ENCODE measurements around the gene SCAANT1.
A peak's percentile ranks its signal among the peaks of the same experiment; 100 is the strongest.

SCAANT1 gene

GRCh38 chr3:63864008-63864964 lies 47.9 kb downstream of the SCAANT1 start:
- peak; percentile 55 to 72 for DNase-seq
- Histone ChIP-seq H3K4me3 (peak overlapping the region; percentile 98 to 99), H3K27me3 (no peaks in the 10 kb centered on the region), H3K36me3 (no peaks in the 10 kb centered on the region), H3K4me1 (peaks cover 0 to 20% (median 12%) of the 10 kb centered on the region in 4 donors), H3K27ac (peak overlapping the region; percentile 94 to 95), H3K9me3 (no peaks in the 10 kb centered on the region)
- intact Hi-C loops (cut with DNase I; ENCODE audit: low total_unique reads) = loop anchor here (5.0 kb wide), 1 partner anchor 48 kb away; the partner anchor contains the start of gene SCAANT1
- TF ChIP-seq CTCF (IDR thresholded peaks at IDR 0.05) = no peak

GRCh38 chr3:63863150-63864007 lies 48.8 kb downstream of the SCAANT1 start, which contains the start of the genes ATXN7 and THOC7:
TSS of gene ATXN7 (plus strand) at chr3:63863867. CDS start at chr3:63912599, 48,732 bp downstream.
TSS of gene THOC7 (minus strand) at chr3:63863805. CDS start at chr3:63863790, 15 bp downstream.
- no peaks in the 10 kb centered on the region for H3K9me3 ChIP-seq
- DNase-seq = peak; percentile 51 to 83
- TF ChIP-seq CTCF (IDR thresholded peaks at IDR 0.05) = no peak
- H3K27me3 ChIP-seq = no peaks in the 10 kb centered on the region
- H3K36me3 ChIP-seq = no peaks in the 10 kb centered on the region
- intact Hi-C loops (cut with DNase I; ENCODE audit: low total_unique reads) = loop anchor here (5.0 kb wide), 1 partner anchor 49 kb away; the partner anchor contains the start of gene SCAANT1
- peak within 1 kb of the TSS; percentile 98 to 99 for H3K4me3 ChIP-seq
- H3K27ac ChIP-seq = peak within 1 kb of the TSS; percentile 94 to 95
- peaks cover 0 to 19% (median 12%) of the 10 kb centered on the region in 4 donors for H3K4me1 ChIP-seq

GRCh38 chr3:63862804-63863149 lies 49.4 kb downstream of the SCAANT1 start:
- Histone ChIP-seq H3K27me3 (no peaks in the 10 kb centered on the region), H3K27ac (peak overlapping the region; percentile 93 to 95), H3K4me3 (peak overlapping the region; percentile 98 to 99), H3K9me3 (no peaks in the 10 kb centered on the region), H3K36me3 (no peaks in the 10 kb centered on the region), H3K4me1 (peaks cover 0 to 19% (median 12%) of the 10 kb centered on the region in 4 donors)
- no peak for DNase-seq
- no peak for TF ChIP-seq CTCF (IDR thresholded peaks at IDR 0.05)
- intact Hi-C loops (cut with DNase I; ENCODE audit: low total_unique reads) = loop anchor here (5.0 kb wide), 1 partner anchor 50 kb away; the partner anchor contains the start of gene SCAANT1

Data from tibial artery (tissue), 4 donors.